NT2/D1 (cell line): Measurements from ENCODE around the gene SAMD10.

Experiments
- SUZ12 ChIP-seq: IDR thresholded peaks from 2 replicates; pipeline ENCODE4 v1.6.1; 2011; ENCODE audit not compliant: insufficient read length, insufficient read depth; ENCODE audit errors: extremely low read depth
- YY1 ChIP-seq: IDR thresholded peaks from 2 replicates; pipeline ENCODE4 v1.6.1; 2011; ENCODE audit not compliant: insufficient read length, insufficient read depth
- ZNF274 ChIP-seq: IDR thresholded peaks from 2 replicates; pipeline ENCODE4 v1.6.1; 2011; ENCODE audit warnings: mild to moderate bottlenecking, low read depth, low read length

DNA sequence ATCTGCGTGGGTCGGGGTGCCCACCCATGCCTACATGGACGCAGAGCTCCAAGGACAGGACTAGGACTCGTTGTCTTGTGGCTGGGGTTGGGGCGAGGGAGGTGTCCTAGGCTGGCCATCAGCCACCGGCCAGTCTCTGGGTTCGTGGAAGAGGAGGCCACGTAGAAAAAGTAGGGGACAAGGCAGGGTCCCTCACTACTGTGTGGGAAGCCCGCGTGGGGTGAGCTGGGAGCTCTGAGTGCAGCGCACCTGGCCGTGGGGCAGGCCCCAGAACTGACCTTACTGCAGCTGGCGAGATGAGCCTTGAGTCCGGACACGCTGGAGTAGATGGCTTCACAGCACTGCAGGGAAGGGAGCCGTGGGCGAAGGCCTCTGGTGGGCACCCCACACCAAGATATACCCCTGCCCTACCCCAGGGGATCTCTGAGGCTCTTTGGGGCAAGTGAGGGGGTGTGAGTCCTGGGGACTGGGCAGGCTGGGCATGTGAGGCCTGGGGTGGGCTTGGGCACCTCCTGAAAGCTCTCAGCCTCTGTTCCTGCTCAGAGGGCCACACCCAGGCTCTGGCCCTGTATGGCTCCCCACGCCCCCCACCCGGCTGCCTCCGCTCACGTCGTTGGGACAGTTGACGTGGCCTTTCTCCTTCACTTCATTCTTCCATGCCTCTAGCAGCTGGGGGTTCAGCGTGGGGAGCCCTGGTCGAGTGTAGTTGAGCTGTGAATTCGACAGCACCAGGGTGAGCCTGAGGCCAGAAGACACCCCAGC, 17.6 kb downstream of the SAMD10 start:
- TF ChIP-seq SUZ12 (no peak), YY1 (no peak), ZNF274 (no peak)
